Lung (tissue), 12 donors: Measurements from ENCODE around the gene SUCO. TPM values are rescaled to one million over a fixed set of nuclear protein-coding genes. Genes with fewer than 3 reads are reported as not detected.

Source experiments
- ATAC-seq: fragments of 200-7000 bp; cut with Tn5 transposase; one replicate; pipeline ENCODE4 v1.9.1; 2020; ENCODE audit warnings: moderate number of reproducible peaks; ENCODE audit not compliant: insufficient read depth, low FRiP score
- DNase-seq, 3 donors: peaks; one replicate each; pipeline ENCODE4 v3.0.0-alpha.2; 2013 to 2017
- H3K27ac ChIP-seq, 2 donors: one replicate each; pipeline ENCODE4 v1.5.1; 2013; ENCODE audit warnings: mild to moderate bottlenecking in 2 of 2, moderate library complexity in 2 of 2, control low read depth in 1 of 2, inconsistent platforms in 1 of 2, low read depth in 1 of 2, low read length in 1 of 2
- H3K27me3 ChIP-seq, 3 donors: one replicate each; pipeline ENCODE4 v1.5.1; 2013; ENCODE audit warnings: low read length in 2 of 3; ENCODE audit not compliant: control insufficient read depth in 3 of 3, insufficient read depth in 3 of 3
- H3K36me3 ChIP-seq, 4 donors: one replicate each; pipeline ENCODE4 v1.5.1; 2013; ENCODE audit warnings: low read length in 4 of 4, mild to moderate bottlenecking in 1 of 4, moderate library complexity in 1 of 4; ENCODE audit not compliant: control insufficient read depth in 4 of 4, insufficient read depth in 4 of 4
- H3K4me1 ChIP-seq, 5 donors: one replicate each; pipeline ENCODE4 v1.5.1; 2013; ENCODE audit warnings: low read length in 5 of 5, mild to moderate bottlenecking in 2 of 5, moderate library complexity in 1 of 5; ENCODE audit not compliant: control insufficient read depth in 5 of 5, insufficient read depth in 5 of 5
- H3K4me3 ChIP-seq: one replicate; pipeline ENCODE4 v1.5.1; 2013; ENCODE audit warnings: mild to moderate bottlenecking, control low read depth, moderate library complexity
- H3K9ac ChIP-seq, 2 donors: one replicate each; pipeline ENCODE4 v1.5.1; 2013; ENCODE audit warnings: low read length in 2 of 2, control low read depth in 1 of 2; ENCODE audit not compliant: insufficient read depth in 1 of 2
- H3K9me3 ChIP-seq, 4 donors: one replicate each; pipeline ENCODE4 v1.5.1; 2013; ENCODE audit warnings: low read length in 3 of 4, mild to moderate bottlenecking in 1 of 4, moderate library complexity in 1 of 4; ENCODE audit not compliant: control insufficient read depth in 4 of 4, insufficient read depth in 3 of 4
- WGBS, 2 donors: extraction: QIAGEN DNeasy Blood & Tissue Kit; methylation state at CpG; one replicate each; pipeline ENCODE4 v1.1.7; 2013; 5-methylcytosine and 5-hydroxymethylcytosine counted together
- polyA plus RNA-seq, 2 donors: library from polyadenylated mRNA; stranded (reverse); fragments of 200-250 nt; gene quantifications; one replicate each; pipeline ENCODE4 v1.2.1, GENCODE V29; 2013
- total RNA-seq, 2 donors: library from RNA; depleted of rRNA in 1 of 2; stranded (reverse); fragments of >200 nt in 1 of 2; gene quantifications; one replicate each; pipeline ENCODE4 v1.2.1, GENCODE V29; 2014 to 2021
- TF ChIP-seq, protein P1 (sequence below): IDR thresholded peaks from 2 replicates; pipeline ENCODE4 v1.5.1; 2012; ENCODE audit warnings: mild to moderate bottlenecking; ENCODE audit errors: control extremely low read depth, extremely low read depth
- donor health status: control.
- donor health status: control.
- donor health status: Bipolar disorder and iron deficiency.
- donor health status: healthy.
- donor health status: DM: yes; HTN: yes; CAD: no.

The SUCO gene
- total and polyA plus RNA-seq, 4 donors, result 10.2 to 86.8 (median 22.0) TPM

GRCh38 chr1:172513479-172513878 is 19.5 kb upstream of the SUCO start:
- Histone ChIP-seq H3K9ac (no peak overlapping the region), H3K27me3 (no peaks in the 10 kb centered on the region), H3K4me1 (peaks cover 0 to 1% (median 0%) of the 10 kb centered on the region in 5 donors), H3K27ac (no peak overlapping the region), H3K36me3 (no peaks in the 10 kb centered on the region), H3K4me3 (no peak overlapping the region), H3K9me3 (no peaks in the 10 kb centered on the region)
- ATAC-seq, result no peak
- DNase-seq, result no peak
- TF ChIP-seq, protein P1, sequence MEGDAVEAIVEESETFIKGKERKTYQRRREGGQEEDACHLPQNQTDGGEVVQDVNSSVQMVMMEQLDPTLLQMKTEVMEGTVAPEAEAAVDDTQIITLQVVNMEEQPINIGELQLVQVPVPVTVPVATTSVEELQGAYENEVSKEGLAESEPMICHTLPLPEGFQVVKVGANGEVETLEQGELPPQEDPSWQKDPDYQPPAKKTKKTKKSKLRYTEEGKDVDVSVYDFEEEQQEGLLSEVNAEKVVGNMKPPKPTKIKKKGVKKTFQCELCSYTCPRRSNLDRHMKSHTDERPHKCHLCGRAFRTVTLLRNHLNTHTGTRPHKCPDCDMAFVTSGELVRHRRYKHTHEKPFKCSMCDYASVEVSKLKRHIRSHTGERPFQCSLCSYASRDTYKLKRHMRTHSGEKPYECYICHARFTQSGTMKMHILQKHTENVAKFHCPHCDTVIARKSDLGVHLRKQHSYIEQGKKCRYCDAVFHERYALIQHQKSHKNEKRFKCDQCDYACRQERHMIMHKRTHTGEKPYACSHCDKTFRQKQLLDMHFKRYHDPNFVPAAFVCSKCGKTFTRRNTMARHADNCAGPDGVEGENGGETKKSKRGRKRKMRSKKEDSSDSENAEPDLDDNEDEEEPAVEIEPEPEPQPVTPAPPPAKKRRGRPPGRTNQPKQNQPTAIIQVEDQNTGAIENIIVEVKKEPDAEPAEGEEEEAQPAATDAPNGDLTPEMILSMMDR, result no peak

DNA sequence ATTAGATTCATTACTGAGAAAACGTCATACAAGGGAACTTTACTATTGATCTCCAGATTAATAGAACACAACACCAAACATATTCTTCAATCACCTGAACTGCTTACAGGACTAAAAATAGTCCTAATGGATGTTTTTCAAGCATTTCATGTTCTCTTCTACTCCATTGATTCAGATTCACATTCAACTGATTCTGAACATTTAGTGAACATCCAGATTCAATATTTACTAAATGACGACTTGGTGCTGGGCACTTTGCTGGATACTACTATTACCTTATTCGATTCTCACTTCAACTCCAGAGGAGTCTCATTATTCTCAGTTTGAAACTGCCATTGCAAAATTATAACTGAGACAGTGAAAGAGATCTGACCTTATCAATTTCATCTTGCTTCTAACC is 18.8 kb upstream of the SUCO start:
- Histone ChIP-seq H3K9me3 (no peaks in the 10 kb centered on the region), H3K4me1 (peaks cover 0 to 1% (median 0%) of the 10 kb centered on the region in 5 donors), H3K9ac (no peak overlapping the region), H3K27ac (no peak overlapping the region), H3K27me3 (no peaks in the 10 kb centered on the region), H3K36me3 (no peaks in the 10 kb centered on the region), H3K4me3 (no peak overlapping the region)
- no peak for DNase-seq
- TF ChIP-seq, protein P1, result no peak
- 87 to 96% methylated on average over 3 of the region's 3 CpGs for WGBS, 2 donors
- no peak for ATAC-seq

GRCh38 chr1:172515436-172515835 is 17.5 kb upstream of the SUCO start:
- Histone ChIP-seq H3K4me1 (no peaks in the 10 kb centered on the region), H3K36me3 (no peaks in the 10 kb centered on the region), H3K4me3 (no peak overlapping the region), H3K9me3 (no peaks in the 10 kb centered on the region), H3K27me3 (no peaks in the 10 kb centered on the region), H3K27ac (no peak overlapping the region), H3K9ac (no peak overlapping the region)
- no peak for ATAC-seq
- TF ChIP-seq, protein P1, result no peak
- DNase-seq, result no peak

- no peaks in the 10 kb centered on the region for H3K36me3 ChIP-seq
- H3K4me3 ChIP-seq, result no peak overlapping the region
- no peaks in the 10 kb centered on the region for H3K27me3 ChIP-seq
- 15 to 56% methylated on average over 1 of the region's 1 CpG for WGBS, 2 donors
- H3K9ac ChIP-seq, result no peak overlapping the region
- H3K9me3 ChIP-seq, result no peaks in the 10 kb centered on the region
- TF ChIP-seq, protein P1, result no peak
- ATAC-seq (no peak), DNase-seq (no peak)
- no peaks in the 10 kb centered on the region for H3K4me1 ChIP-seq
- H3K27ac ChIP-seq, result no peak overlapping the region
Observed at GRCh38 chr1:172515927-172516326, 17.0 kb upstream of the SUCO start.
